Melanocyte of skin (primary cell): ENCODE results near the gene PGM2. TPM values are rescaled to one million over a fixed set of nuclear protein-coding genes. Genes with fewer than 3 reads are reported as not detected.

ENCODE experiments used
- total RNA-seq, 2 donors: library from RNA; depleted of rRNA; stranded (reverse); fragments of >200 nt; gene quantifications; 2 replicates each; pipeline ENCODE4 v1.2.3, GENCODE V29; 2012

Gene PGM2
- total RNA-seq, result 10 to 100 TPM; 19.3 to 27.6 TPM

DNA sequence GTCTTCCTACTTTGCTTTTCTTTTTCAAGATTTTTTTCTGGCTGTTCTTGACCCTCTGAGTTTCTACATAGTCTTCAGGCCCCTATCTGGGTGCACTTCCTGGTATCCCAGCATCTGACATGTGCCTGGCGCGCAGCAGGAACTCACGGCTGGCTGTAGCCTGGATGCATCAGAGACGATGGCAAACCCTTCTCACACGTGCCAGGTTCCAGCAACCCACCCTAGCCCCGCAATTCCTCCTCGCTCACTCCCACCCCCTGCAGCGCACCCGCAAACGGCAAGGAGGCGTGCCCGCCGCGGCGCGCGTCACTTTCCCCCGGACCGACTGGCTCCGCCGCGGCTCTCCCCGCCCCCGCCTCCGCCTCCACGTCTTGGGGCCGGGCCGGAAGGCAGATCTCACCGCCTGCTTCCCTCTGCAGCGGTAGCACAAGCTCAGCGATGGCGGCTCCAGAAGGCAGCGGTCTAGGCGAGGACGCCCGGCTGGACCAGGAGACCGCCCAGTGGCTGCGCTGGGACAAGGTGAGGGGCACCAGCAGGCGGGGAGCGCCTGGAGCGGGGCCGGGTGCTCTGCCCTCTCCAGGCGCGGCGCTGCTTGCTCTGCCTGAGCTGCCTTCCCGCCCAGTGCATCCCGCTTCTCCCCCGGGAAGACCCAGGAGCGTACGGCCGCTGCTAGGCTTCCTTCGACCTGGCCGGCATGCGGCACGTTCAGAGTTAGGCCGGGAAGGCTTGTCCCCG, at the start of gene PGM2:
PGM2 (plus strand) TSS at position 392 of the 735 bp plus-strand sequence; CDS start at position 439, 47 bp downstream.

GRCh38 chr4:37890801-37891259, 64.3 kb downstream of the PGM2 start, which contains the start of gene TBC1D1:
Gene TBC1D1 (plus strand): TSS chr4:37891084. CDS start chr4:37902096, 11,012 bp downstream.

Other genes starting within 250 kb of the PGM2 start
- 10 to 100 TPM; 41.0 to 55.9 TPM for gene RELL1, start 140.3 kb upstream of the PGM2 start, total RNA-seq
- 10 to 100 TPM; 35.1 to 42.6 TPM for gene TBC1D1, start 64.4 kb downstream of the PGM2 start, total RNA-seq
- under 1 TPM in 1 of 2 donors, not detected in 1; 0.33 TPM for gene PTTG2, start 133.7 kb downstream of the PGM2 start, total RNA-seq